Right lobe of liver (tissue), 6 donors: ENCODE results near the gene CRYBB1. TPM values are rescaled to one million over a fixed set of nuclear protein-coding genes. Genes with fewer than 3 reads are reported as not detected.

Source experiments
- ATAC-seq, 4 donors: fragments of 200-7000 bp; cut with Tn5 transposase; one replicate each; pipeline ENCODE4 v1.9.1; 2020; ENCODE audit warnings: mild to moderate bottlenecking in 4 of 4, moderate library complexity in 4 of 4
- DNase-seq, 3 donors: peaks; one replicate each; pipeline ENCODE4 v3.0.0-alpha.2; 2020
- H3K27ac ChIP-seq, 3 donors: fragments of 200-600 bp; one replicate each; pipeline ENCODE4 v1.8.0; 2022
- H3K27me3 ChIP-seq, 2 donors: fragments of 200-600 bp; one replicate each; pipeline ENCODE4 v1.8.0; 2022
- H3K36me3 ChIP-seq, 4 donors: fragments of 200-600 bp; sonication (generic) in 1 of 4; one replicate each; pipeline versions ENCODE4 v1.5.1 to v1.8.0; 2017 to 2022; ENCODE audit warnings: control low read depth in 1 of 4
- H3K4me1 ChIP-seq, 4 donors: fragments of 200-600 bp; sonication (generic) in 1 of 4; one replicate each; pipeline versions ENCODE4 v1.5.1 to v1.8.0; 2017 to 2022; ENCODE audit warnings: control low read depth in 1 of 4
- H3K4me3 ChIP-seq, 3 donors: fragments of 200-600 bp; one replicate each; pipeline ENCODE4 v1.8.0; 2022
- H3K9me3 ChIP-seq, 4 donors: fragments of 200-600 bp; sonication (generic) in 1 of 4; one replicate each; pipeline versions ENCODE4 v1.5.1 to v1.8.0; 2017 to 2022; ENCODE audit warnings: control low read depth in 1 of 4
- POLR2A ChIP-seq: fragments of 450-650 bp; IDR thresholded peaks from one replicate; pipeline ENCODE4 v1.6.1; 2017; ENCODE audit warnings: antibody characterized with exemption, mild to moderate bottlenecking
- WGBS: methylation state at CpG from one replicate; pipeline ENCODE4 v1.1.6; 2018; ENCODE audit warnings: low coverage, low lambda C conversion rate; ENCODE audit not compliant: insufficient coverage; ENCODE audit errors: missing lambda C conversion rate; 5-methylcytosine and 5-hydroxymethylcytosine counted together
- intact Hi-C, 2 donors: fragments of 100-400 bp; cut with DNase I; formaldehyde crosslinking; loops; one replicate each; pipeline versions ENCODE4 v1.11.2 to v1.14.1; 2022
- total RNA-seq, 6 experiments: library from RNA; depleted of rRNA in 2 of 6; stranded (reverse); fragments of >200 nt in 2 of 6; fragmentation: NEBNext Ultra II Directional in 3 of 6; extraction: Animal tissue kit (Norgen Biotek cat#: 25700) in 3 of 6; gene quantifications; one replicate each; pipeline versions ENCODE4 v1.1.0 to v1.2.4, GENCODE V29; 2016 to 2023
- TF ChIP-seq, protein P1 (sequence below), 4 donors: fragments of 200-600 bp in 3 of 4; fragments of 450-650 bp in 1 of 4; IDR thresholded peaks; one replicate each; pipeline versions ENCODE4 v1.5.1 to v1.8.0; 2016 to 2022; ENCODE audit warnings: antibody characterized with exemption in 4 of 4, mild to moderate bottlenecking in 2 of 4
- donor health status: DM: no; HTN: yes; CAD: no.
- donor health status: DM: no; HTN: no; CAD: no.
- donor health status: DM: no; HTN: no; CAD: no.
- donor health status: DM: no; HTN: yes; CAD: no.
- donor health status: DM: no; HTN: yes; CAD: no.

CRYBB1 gene
- total RNA-seq, 6 experiments from 2014 or later: 0.53 to 0.59 TPM; not detected in 4

DNA sequence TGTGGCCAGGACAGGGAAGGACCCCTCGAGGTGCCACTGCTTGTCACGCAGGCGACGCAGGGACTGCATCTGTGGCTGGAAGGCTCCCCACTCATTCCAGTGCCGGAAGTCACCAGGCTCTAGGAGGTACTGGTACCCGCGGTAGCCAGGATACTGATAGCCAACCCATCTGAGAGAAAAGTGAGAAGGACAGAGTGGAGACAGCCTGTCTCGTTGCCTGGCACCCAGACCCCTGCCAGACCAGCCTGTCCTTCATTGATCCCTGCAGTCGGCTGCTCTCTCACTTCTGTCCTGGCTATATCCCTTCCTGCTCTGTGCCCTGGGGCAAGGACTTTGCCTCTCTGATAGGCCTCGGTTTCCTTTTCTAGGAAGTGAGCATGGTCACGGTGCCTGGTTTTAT lies 18.3 kb downstream of the CRYBB1 start:
- peaks cover 0 to 10% (median 0%) of the 10 kb centered on the region in 4 donors for H3K4me1 ChIP-seq
- H3K4me3 ChIP-seq: no peak overlapping the region
- no peaks in the 10 kb centered on the region for H3K27me3 ChIP-seq
- H3K36me3 ChIP-seq: no peaks in the 10 kb centered on the region
- H3K9me3 ChIP-seq: no peaks in the 10 kb centered on the region
- 80% methylated on average over 1 of the region's 11 CpGs for WGBS
- no peak for DNase-seq
- ATAC-seq: no peak
- TF ChIP-seq, protein P1, sequence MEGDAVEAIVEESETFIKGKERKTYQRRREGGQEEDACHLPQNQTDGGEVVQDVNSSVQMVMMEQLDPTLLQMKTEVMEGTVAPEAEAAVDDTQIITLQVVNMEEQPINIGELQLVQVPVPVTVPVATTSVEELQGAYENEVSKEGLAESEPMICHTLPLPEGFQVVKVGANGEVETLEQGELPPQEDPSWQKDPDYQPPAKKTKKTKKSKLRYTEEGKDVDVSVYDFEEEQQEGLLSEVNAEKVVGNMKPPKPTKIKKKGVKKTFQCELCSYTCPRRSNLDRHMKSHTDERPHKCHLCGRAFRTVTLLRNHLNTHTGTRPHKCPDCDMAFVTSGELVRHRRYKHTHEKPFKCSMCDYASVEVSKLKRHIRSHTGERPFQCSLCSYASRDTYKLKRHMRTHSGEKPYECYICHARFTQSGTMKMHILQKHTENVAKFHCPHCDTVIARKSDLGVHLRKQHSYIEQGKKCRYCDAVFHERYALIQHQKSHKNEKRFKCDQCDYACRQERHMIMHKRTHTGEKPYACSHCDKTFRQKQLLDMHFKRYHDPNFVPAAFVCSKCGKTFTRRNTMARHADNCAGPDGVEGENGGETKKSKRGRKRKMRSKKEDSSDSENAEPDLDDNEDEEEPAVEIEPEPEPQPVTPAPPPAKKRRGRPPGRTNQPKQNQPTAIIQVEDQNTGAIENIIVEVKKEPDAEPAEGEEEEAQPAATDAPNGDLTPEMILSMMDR (IDR thresholded peaks at IDR 0.05): no peak
- no peak for TF ChIP-seq POLR2A
- intact Hi-C loops: no loop called here
- H3K27ac ChIP-seq: no peak overlapping the region

DNA sequence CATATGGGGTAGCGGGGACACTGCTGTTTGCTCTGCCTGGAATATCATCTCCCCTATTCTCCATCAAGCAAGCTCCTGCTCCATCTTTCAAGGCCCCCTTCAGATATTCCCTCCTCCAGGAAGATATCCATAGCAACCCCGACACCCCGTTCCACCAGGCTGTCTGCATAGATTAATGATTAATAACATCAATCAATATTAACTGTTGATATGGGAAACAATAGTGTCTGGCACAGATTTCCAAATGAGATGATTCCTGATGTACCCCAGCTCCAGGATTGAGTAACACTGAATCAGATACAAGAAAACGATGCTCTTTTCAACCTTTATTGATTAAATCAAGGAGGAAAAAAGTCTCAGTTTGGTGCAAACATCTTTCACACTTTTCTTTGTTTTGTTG lies 20.3 kb downstream of the CRYBB1 start:
- TF ChIP-seq, protein P1 (IDR thresholded peaks at IDR 0.05): no peak
- no peak for TF ChIP-seq POLR2A
- intact Hi-C loops: no loop called here
- Histone ChIP-seq H3K27me3 (no peaks in the 10 kb centered on the region), H3K27ac (no peak overlapping the region), H3K4me3 (no peak overlapping the region), H3K9me3 (no peaks in the 10 kb centered on the region), H3K4me1 (peaks cover 0 to 10% (median 0%) of the 10 kb centered on the region in 4 donors), H3K36me3 (no peaks in the 10 kb centered on the region)
- 44% methylated on average over 4 of the region's 4 CpGs for WGBS
- DNase-seq (no peak), ATAC-seq (peak; percentile 36 to 73 (median 62))

GRCh38 chr22:26597026-26597425 lies 20.8 kb downstream of the CRYBB1 start:
- Histone ChIP-seq H3K4me3 (no peak overlapping the region), H3K27ac (no peak overlapping the region), H3K9me3 (no peaks in the 10 kb centered on the region), H3K27me3 (no peaks in the 10 kb centered on the region), H3K36me3 (no peaks in the 10 kb centered on the region), H3K4me1 (peaks cover 0 to 10% (median 0%) of the 10 kb centered on the region in 4 donors)
- DNase-seq (no peak), ATAC-seq (peak in 3 of 4 donors; percentile 15 to 23 (median 16))
- intact Hi-C loops: no loop called here
- WGBS: 67% methylated on average over 3 of the region's 4 CpGs
- TF ChIP-seq, protein P1 (IDR thresholded peaks at IDR 0.05): no peak
- TF ChIP-seq POLR2A: no peak

GRCh38 chr22:26593763-26594162 lies 24.1 kb downstream of the CRYBB1 start:
- no peaks in the 10 kb centered on the region for H3K36me3 ChIP-seq
- no peak for DNase-seq
- no peaks in the 10 kb centered on the region for H3K9me3 ChIP-seq
- 40% methylated on average over 1 of the region's 1 CpG for WGBS
- ATAC-seq: no peak
- no peak overlapping the region for H3K4me3 ChIP-seq
- intact Hi-C loops: no loop called here
- no peak overlapping the region for H3K27ac ChIP-seq
- no peak for TF ChIP-seq POLR2A
- TF ChIP-seq, protein P1 (IDR thresholded peaks at IDR 0.05): no peak
- H3K4me1 ChIP-seq: peaks cover 0 to 19% (median 0%) of the 10 kb centered on the region in 4 donors
- no peaks in the 10 kb centered on the region for H3K27me3 ChIP-seq

GRCh38 chr22:26592421-26592891 lies 25.4 kb downstream of the CRYBB1 start:
- no peak overlapping the region for H3K4me3 ChIP-seq
- no peaks in the 10 kb centered on the region for H3K36me3 ChIP-seq
- ATAC-seq: no peak
- TF ChIP-seq, protein P1 (IDR thresholded peaks at IDR 0.05): no peak
- no peak for TF ChIP-seq POLR2A
- peaks cover 0 to 21% (median under 1%) of the 10 kb centered on the region in 4 donors for H3K4me1 ChIP-seq
- no peak overlapping the region for H3K27ac ChIP-seq
- DNase-seq: no peak
- H3K9me3 ChIP-seq: no peaks in the 10 kb centered on the region
- intact Hi-C loops: no loop called here
- WGBS: 53% methylated on average over 3 of the region's 4 CpGs
- H3K27me3 ChIP-seq: no peaks in the 10 kb centered on the region
